NB4 (cell line): Measurements from ENCODE around the gene TBC1D14.
A peak's percentile ranks its signal among the peaks of the same experiment; 100 is the strongest.

Experiments used
- CTCF ChIP-seq: IDR thresholded peaks from one replicate; pipeline ENCODE4 v1.5.1; 2012; ENCODE audit warnings: low read depth, low read length
- MAX ChIP-seq: IDR thresholded peaks from 2 replicates; pipeline ENCODE4 v1.6.1; 2011; ENCODE audit warnings: low read depth, low read length
- POLR2A ChIP-seq: IDR thresholded peaks from 2 replicates; pipeline ENCODE4 v1.6.1; 2011; ENCODE audit warnings: mild to moderate bottlenecking; ENCODE audit not compliant: insufficient read length; ENCODE audit errors: extremely low read depth

- TF ChIP-seq CTCF (peak; percentile 100), MAX (peak; percentile 84), POLR2A (no peak)
Observed at GRCh38 chr4:7070729-7071511, 161.3 kb downstream of the TBC1D14 start.
